ENCODE measurements around the gene GMPS. TPM values are rescaled to one million over a fixed set of nuclear protein-coding genes. Genes with fewer than 3 reads are reported as not detected.

The GMPS gene
- total and polyA plus RNA-seq, 2 of the 8 experiments (the other 6 are each of a cell fraction or from before 2014, with no cell fraction given), result 57.7 to 175 TPM

DNA sequence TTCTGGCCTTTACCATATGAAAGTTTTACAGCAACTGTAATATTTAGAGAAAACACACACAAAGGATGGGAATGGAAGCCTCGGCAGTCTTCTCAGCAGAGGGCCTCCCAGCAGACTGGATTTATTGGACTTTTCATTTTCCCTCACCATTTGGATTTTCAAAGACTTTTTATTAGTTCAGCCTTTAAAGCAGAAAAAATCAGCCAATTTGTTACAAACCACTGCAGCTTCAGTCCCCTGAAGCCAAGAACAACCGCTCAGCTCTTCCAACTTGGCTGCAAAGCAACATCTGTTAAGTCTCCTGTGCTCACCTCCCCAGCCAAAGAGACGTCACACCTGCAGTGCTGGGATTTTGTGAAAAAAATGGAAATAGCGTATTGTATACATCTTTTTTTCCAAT is 120.8 kb downstream of the GMPS start:
- Histone ChIP-seq H2AFZ (ENCODE audit: low read length) (no peak overlapping the region), H3K4me2 (ENCODE audit: insufficient read depth in 1 of 2, low read depth in 2 of 2, low read length in 2 of 2) (no peak overlapping the region), H3K18ac (ENCODE audit: extremely low read depth, low read length) (no peak overlapping the region), H3K23ac (ENCODE audit: insufficient read length) (no peak overlapping the region), H3K23me2 (ENCODE audit: low read depth, low read length) (no peaks in the 10 kb centered on the region), H3K9ac (replicated peaks in 1 of 4; ENCODE audit: extremely low read depth in 1 of 4, low read depth in 3 of 4, low read length in 3 of 4) (no peak overlapping the region), H3K27me3 (replicated peaks in 1 of 4; ENCODE audit: control insufficient read depth in 3 of 4, extremely low read depth in 1 of 4, insufficient read depth in 3 of 4, low read length in 3 of 4) (no peaks in the 10 kb centered on the region), H4K20me1 (replicated peaks in 1 of 2; ENCODE audit: control insufficient read depth in 1 of 2, insufficient read depth in 2 of 2, low read length in 2 of 2) (no peaks in the 10 kb centered on the region), H2BK120ac (replicated peaks; ENCODE audit: low read depth, low read length) (no peak overlapping the region), H3K4me3 (ENCODE audit: extremely low read depth in 1 of 4, insufficient read depth in 2 of 4, low read depth in 3 of 4, low read length in 4 of 4) (no peak overlapping the region), H4K91ac (replicated peaks; ENCODE audit: insufficient read length, low read length) (no peak overlapping the region), H2BK20ac (ENCODE audit: low read length) (no peak overlapping the region), H3K14ac (ENCODE audit: insufficient read length) (no peak overlapping the region), H3K79me1 (ENCODE audit: low read depth, low read length) (no peaks in the 10 kb centered on the region), H2BK15ac (ENCODE audit: low read length) (no peak overlapping the region), H3K79me2 (ENCODE audit: control insufficient read depth in 1 of 2, insufficient read depth in 2 of 2, low read length in 2 of 2) (no peaks in the 10 kb centered on the region), H3K56ac (replicated peaks; ENCODE audit: insufficient read length, low read depth, low read length) (no peak overlapping the region), H3K4me1 (replicated peaks in 1 of 4; ENCODE audit: control insufficient read depth in 3 of 4, insufficient read depth in 4 of 4, low read length in 3 of 4) (no peaks in the 10 kb centered on the region), H4K5ac (ENCODE audit: insufficient read length, low read depth, low read length) (no peak overlapping the region), H3K27ac (ENCODE audit: low read depth, low read length) (no peak overlapping the region), H2BK12ac (ENCODE audit: low read depth, low read length) (no peak overlapping the region), H4K8ac (ENCODE audit: extremely low read depth, insufficient read depth, low read length) (no peak overlapping the region), H3K9me3 (ENCODE audit: insufficient read depth in 2 of 2, low read depth in 1 of 2, low read length in 1 of 2) (no peaks in the 10 kb centered on the region), H3K36me3 (ENCODE audit: control insufficient read depth in 2 of 4, insufficient read depth in 4 of 4, low read length in 3 of 4) (no peaks in the 10 kb centered on the region), H2BK5ac (ENCODE audit: low read depth, low read length) (no peak overlapping the region), H3K4ac (replicated peaks; ENCODE audit: insufficient read length, low read depth, low read length) (no peak overlapping the region), H2AK5ac (ENCODE audit: low read depth, low read length) (no peak overlapping the region)
- FAIRE-seq (no peak), DNase-seq (ENCODE audit: low read depth in 1 of 2, low spot score in 2 of 2) (no peak)
- ChIA-PET CTCF (ENCODE audit: partially characterized antibody) (interaction anchor here (1.5 kb wide), 1 partner anchor 13 kb away, joined by 4 read pairs; no protein-coding TSS in a partner anchor), POLR2A (ENCODE audit: partially characterized antibody) (no interaction called here)
- TF ChIP-seq RBBP5 (IDR thresholded peaks at IDR 0.05; ENCODE audit: borderline replicate concordance, low read depth, low read length) (no peak), JUN (IDR thresholded peaks at IDR 0.05; ENCODE audit: low read depth, low read length) (no peak)
- WGBS, 2 experiments (ENCODE audit: extremely low coverage in 1 of 2, insufficient coverage in 1 of 2, insufficient read length in 1 of 2, insufficient replicate concordance in 2 of 2, low coverage in 1 of 2, low lambda C conversion rate in 2 of 2, missing lambda C conversion rate in 1 of 2), result 90% methylated on average over 4 of the region's 4 CpGs; no CpG with 5 or more reads in 1 of the 2 experiments

All from H1 (cell line).